HepG2 (cell line): ENCODE results near the gene BPIFB2. TPM values are rescaled to one million over a fixed set of nuclear protein-coding genes. Genes with fewer than 3 reads are reported as not detected.

Experiments
- ARID2 ChIP-seq: sonication (generic); formaldehyde crosslinking; IDR thresholded peaks from 2 replicates; pipeline ENCODE4 v1.8.1; 2022; ENCODE audit warnings: mild to moderate bottlenecking, missing genetic modification reagents, borderline replicate concordance
- KDM5A ChIP-seq: fragments of 200-600 bp; sonication (generic); IDR thresholded peaks from 2 replicates; pipeline ENCODE4 v1.7.0; 2018; ENCODE audit warnings: antibody characterized with exemption, mild to moderate bottlenecking, low read length, borderline replicate concordance
- KLF16 ChIP-seq, 2 experiments: sonication (generic) in 1 of 2; formaldehyde crosslinking in 1 of 2; IDR thresholded peaks; 2 replicates each; pipeline versions ENCODE4 v1.6.1 to v1.8.0; 2016 to 2023; ENCODE audit warnings: missing genetic modification reagents in 2 of 2, missing compliant biosample characterization in 1 of 2
- MTF1 ChIP-seq: sonication (generic); formaldehyde crosslinking; IDR thresholded peaks from 2 replicates; pipeline ENCODE4 v1.5.0; 2020; ENCODE audit warnings: missing genetic modification reagents
- PCBP1 ChIP-seq: fragments of 200-400 bp; formaldehyde crosslinking; IDR thresholded peaks from 2 replicates; pipeline ENCODE4 v1.6.1; 2017; ENCODE audit warnings: mild to moderate bottlenecking, low read depth, low read length, borderline replicate concordance
- SMAD3 ChIP-seq: sonication (generic); formaldehyde crosslinking; IDR thresholded peaks from 2 replicates; pipeline ENCODE4 v1.4.0; 2020; ENCODE audit warnings: missing genetic modification reagents
- SMYD3 ChIP-seq: sonication (generic); formaldehyde crosslinking; IDR thresholded peaks from 2 replicates; pipeline ENCODE4 v1.8.1; 2023; ENCODE audit warnings: mild to moderate bottlenecking, missing genetic modification reagents
- SOX13 ChIP-seq, 3 experiments: fragments of 450-650 bp in 1 of 3; sonication (generic) in 1 of 3; formaldehyde crosslinking in 1 of 3; IDR thresholded peaks in 2 of 3; conservative IDR thresholded peaks in 1 of 3; 2 replicates each; pipeline versions ENCODE4 v1.5.0 to v1.6.1; 2016 to 2020; ENCODE audit warnings: antibody characterized with exemption in 1 of 3, mild to moderate bottlenecking in 1 of 3, missing compliant biosample characterization in 1 of 3, missing genetic modification reagents in 1 of 3, moderate library complexity in 1 of 3
- TMF1 ChIP-seq: sonication (generic); formaldehyde crosslinking; IDR thresholded peaks from 2 replicates; pipeline ENCODE4 v1.8.1; 2022; ENCODE audit warnings: low read depth, missing genetic modification reagents
- ZFYVE20 ChIP-seq: sonication (generic); formaldehyde crosslinking; IDR thresholded peaks from 2 replicates; pipeline ENCODE4 v1.8.0; 2023; ENCODE audit warnings: low read depth, mild to moderate bottlenecking, moderate library complexity, missing genetic modification reagents, borderline replicate concordance
- ZNF503 ChIP-seq: sonication (generic); formaldehyde crosslinking; IDR thresholded peaks from 2 replicates; pipeline ENCODE4 v1.4.0; 2020; ENCODE audit warnings: missing genetic modification reagents
- ZSCAN29 ChIP-seq: sonication (generic); formaldehyde crosslinking; conservative IDR thresholded peaks from 2 replicates; pipeline ENCODE4 v1.4.0; 2020; ENCODE audit warnings: mild to moderate bottlenecking, missing genetic modification reagents
- polyA plus RNA-seq, 8 experiments: library from polyadenylated mRNA; depleted of rRNA in 3 of 8; stranded (reverse) in 7 of 8; unstranded in 1 of 8; fragments of >200 nt; fragmentation: Illumina TruSeq in 4 of 8; extraction: Trizol in 4 of 8; gene quantifications; 2 replicates each; pipeline versions ENCODE4 v1.2.1 to v1.2.3, GENCODE V29; 2011 to 2016; ENCODE audit warnings: low read depth in 4 of 8, missing spikeins in 1 of 8, mixed read lengths in 1 of 8; ENCODE audit not compliant: insufficient read depth in 1 of 8
- total RNA-seq, 5 experiments: library from RNA; depleted of rRNA; stranded (reverse); fragments of >200 nt; fragmentation: Illumina TruSeq; extraction: Trizol; gene quantifications; 2 replicates each; pipeline ENCODE4 v1.2.3, GENCODE V29; 2016; ENCODE audit warnings: low read depth in 1 of 5
- TF ChIP-seq, protein P1 (sequence below), 2 experiments: sonication (generic) in 1 of 2; formaldehyde crosslinking in 1 of 2; IDR thresholded peaks; 2 replicates each; pipeline versions ENCODE4 v1.6.1 to v1.9.0; 2014 to 2022; ENCODE audit warnings: antibody characterized with exemption in 1 of 2, borderline replicate concordance in 1 of 2, inconsistent platforms in 1 of 2, low read depth in 1 of 2, missing genetic modification reagents in 1 of 2
- TF ChIP-seq, protein P2 (sequence below): IDR thresholded peaks from 2 replicates; pipeline ENCODE4 v1.6.1; 2016; ENCODE audit warnings: low read depth, borderline replicate concordance
- TF ChIP-seq, protein P3 (sequence below), 2 experiments: sonication (generic) in 1 of 2; formaldehyde crosslinking in 1 of 2; IDR thresholded peaks; 2 replicates each; pipeline versions ENCODE4 v1.4.0 to v1.6.1; 2018 to 2020; ENCODE audit warnings: missing genetic modification reagents in 2 of 2, borderline replicate concordance in 1 of 2, low read depth in 1 of 2, mild to moderate bottlenecking in 1 of 2, missing biosample characterization in 1 of 2

Gene BPIFB2
- total and polyA plus RNA-seq, 2 of the 13 experiments (the other 11 are each of a cell fraction or from before 2014, with no cell fraction given) = 54.5 to 902 TPM

DNA sequence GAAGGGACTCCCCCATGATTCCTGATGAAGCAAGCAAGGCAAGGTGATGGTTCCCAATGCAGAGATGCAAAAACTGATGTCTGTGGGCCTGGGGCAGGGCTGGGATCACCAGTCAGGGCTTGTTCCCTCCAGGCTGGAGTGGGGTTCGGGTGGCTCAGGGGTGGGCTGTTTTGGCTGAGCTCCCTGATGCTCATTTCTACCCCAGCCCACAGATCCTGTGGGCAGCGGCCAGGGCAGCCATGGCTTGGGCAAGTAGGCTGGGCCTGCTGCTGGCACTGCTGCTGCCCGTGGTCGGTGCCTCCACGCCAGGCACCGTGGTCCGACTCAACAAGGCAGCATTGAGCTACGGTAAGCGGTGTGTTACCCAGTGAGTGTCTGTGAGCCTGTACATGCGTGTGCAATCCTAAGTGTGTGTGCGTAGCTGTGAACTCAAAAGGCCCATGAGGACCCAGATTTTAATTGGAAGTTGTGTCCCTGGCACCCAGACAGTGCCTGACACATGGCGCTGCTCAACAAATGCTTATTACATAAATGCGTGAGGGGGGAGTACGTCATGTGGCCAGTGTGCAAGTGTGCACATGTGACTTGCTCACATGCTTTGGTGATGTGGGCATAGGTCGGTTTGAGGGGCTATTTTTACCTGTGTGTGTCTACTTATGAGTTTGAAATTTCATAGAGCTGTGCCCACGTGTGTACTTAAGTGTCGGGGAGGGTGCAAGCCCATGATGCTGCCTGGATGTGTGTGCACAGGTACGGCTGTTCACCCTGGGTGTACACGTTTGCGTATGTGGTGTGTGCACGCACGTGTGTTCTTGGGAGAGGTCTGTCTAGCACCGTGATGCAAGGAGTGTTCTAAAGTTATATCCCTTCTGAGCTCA is 1.1 kb downstream of the BPIFB2 start (continued):
- TF ChIP-seq SOX13 (IDR thresholded peaks at IDR 0.05) (no peak), SOX13 (CRISPR knock-in tag; conservative IDR thresholded peaks at IDR 0.05 in 1 of 2, IDR thresholded peaks at IDR 0.05 in 1 of 2) (peak in 1 of 2 experiments; percentile 45; a peak in 1 of 4 replicates), PCBP1 (no peak), MTF1 (CRISPR knock-in tag) (peak; percentile 51; the same call in 1 of the 2 replicates), KLF16 (CRISPR knock-in tag; IDR thresholded peaks at IDR 0.05) (peak in 1 of 2 experiments; percentile 70; a peak in 1 of 4 replicates), TMF1 (CRISPR knock-in tag) (no peak; the same call in 1 of the 2 replicates), SMAD3 (no peak), ZNF503 (CRISPR knock-in tag) (peak; percentile 39; the same call in 1 of the 2 replicates), SMYD3 (CRISPR knock-in tag) (no peak), ZSCAN29 (no peak), ZFYVE20 (CRISPR knock-in tag) (0 out of 2 replicates have a peak, but pooled peaks have one; percentile 81), KDM5A (no peak), ARID2 (CRISPR knock-in tag) (peak; percentile 14; the same call in 1 of the 2 replicates)
- TF ChIP-seq, protein P1, sequence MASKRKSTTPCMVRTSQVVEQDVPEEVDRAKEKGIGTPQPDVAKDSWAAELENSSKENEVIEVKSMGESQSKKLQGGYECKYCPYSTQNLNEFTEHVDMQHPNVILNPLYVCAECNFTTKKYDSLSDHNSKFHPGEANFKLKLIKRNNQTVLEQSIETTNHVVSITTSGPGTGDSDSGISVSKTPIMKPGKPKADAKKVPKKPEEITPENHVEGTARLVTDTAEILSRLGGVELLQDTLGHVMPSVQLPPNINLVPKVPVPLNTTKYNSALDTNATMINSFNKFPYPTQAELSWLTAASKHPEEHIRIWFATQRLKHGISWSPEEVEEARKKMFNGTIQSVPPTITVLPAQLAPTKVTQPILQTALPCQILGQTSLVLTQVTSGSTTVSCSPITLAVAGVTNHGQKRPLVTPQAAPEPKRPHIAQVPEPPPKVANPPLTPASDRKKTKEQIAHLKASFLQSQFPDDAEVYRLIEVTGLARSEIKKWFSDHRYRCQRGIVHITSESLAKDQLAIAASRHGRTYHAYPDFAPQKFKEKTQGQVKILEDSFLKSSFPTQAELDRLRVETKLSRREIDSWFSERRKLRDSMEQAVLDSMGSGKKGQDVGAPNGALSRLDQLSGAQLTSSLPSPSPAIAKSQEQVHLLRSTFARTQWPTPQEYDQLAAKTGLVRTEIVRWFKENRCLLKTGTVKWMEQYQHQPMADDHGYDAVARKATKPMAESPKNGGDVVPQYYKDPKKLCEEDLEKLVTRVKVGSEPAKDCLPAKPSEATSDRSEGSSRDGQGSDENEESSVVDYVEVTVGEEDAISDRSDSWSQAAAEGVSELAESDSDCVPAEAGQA (IDR thresholded peaks at IDR 0.05; ENCODE audit: low read depth) = peak; percentile 40; the same call in 1 of the 2 replicates
- TF ChIP-seq, protein P1 (CRISPR knock-in tag; IDR thresholded peaks at IDR 0.05; ENCODE audit: borderline replicate concordance) = peak; percentile 80
- TF ChIP-seq, protein P2, sequence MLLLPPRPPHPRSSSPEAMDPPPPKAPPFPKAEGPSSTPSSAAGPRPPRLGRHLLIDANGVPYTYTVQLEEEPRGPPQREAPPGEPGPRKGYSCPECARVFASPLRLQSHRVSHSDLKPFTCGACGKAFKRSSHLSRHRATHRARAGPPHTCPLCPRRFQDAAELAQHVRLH (CRISPR knock-in tag) = no peak
- TF ChIP-seq, protein P3, sequence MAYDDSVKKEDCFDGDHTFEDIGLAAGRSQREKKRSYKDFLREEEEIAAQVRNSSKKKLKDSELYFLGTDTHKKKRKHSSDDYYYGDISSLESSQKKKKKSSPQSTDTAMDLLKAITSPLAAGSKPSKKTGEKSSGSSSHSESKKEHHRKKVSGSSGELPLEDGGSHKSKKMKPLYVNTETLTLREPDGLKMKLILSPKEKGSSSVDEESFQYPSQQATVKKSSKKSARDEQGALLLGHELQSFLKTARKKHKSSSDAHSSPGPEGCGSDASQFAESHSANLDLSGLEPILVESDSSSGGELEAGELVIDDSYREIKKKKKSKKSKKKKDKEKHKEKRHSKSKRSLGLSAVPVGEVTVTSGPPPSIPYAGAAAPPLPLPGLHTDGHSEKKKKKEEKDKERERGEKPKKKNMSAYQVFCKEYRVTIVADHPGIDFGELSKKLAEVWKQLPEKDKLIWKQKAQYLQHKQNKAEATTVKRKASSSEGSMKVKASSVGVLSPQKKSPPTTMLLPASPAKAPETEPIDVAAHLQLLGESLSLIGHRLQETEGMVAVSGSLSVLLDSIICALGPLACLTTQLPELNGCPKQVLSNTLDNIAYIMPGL (CRISPR knock-in tag; IDR thresholded peaks at IDR 0.05; ENCODE audit: borderline replicate concordance in 1 of 2, low read depth in 1 of 2) = peak in 1 of 2 experiments; percentile 30; a peak in 2 of 4 replicates
